CD4-positive, alpha-beta T cell (primary cell): ENCODE measurements around the gene THEMIS. TPM values are rescaled to one million over a fixed set of nuclear protein-coding genes. Genes with fewer than 3 reads are reported as not detected.

Experiments
- ATAC-seq: fragments of 200-7000 bp; cut with Tn5 transposase; one replicate; pipeline ENCODE4 v1.10.0; 2022; ENCODE audit warnings: mild to moderate bottlenecking; ENCODE audit not compliant: poor library complexity
- CTCF ChIA-PET: fragments of 350-600 bp; sonication (Branson Sonifier 250); formaldehyde crosslinking; loops from one replicate; lab custom pipeline; 2021; ENCODE audit warnings: antibody characterized with exemption, inconsistent platforms; lab: Charles Lee
- POLR2A ChIA-PET: fragments of 350-600 bp; sonication (Branson Sonifier 250); formaldehyde crosslinking; loops from one replicate; lab custom pipeline; 2021; ENCODE audit warnings: antibody characterized with exemption, inconsistent platforms; lab: Charles Lee
- DNase-seq, 14 experiments: peaks; one replicate each; pipeline ENCODE4 v3.0.0-alpha.2; 2013 to 2020; ENCODE audit warnings: mixed read lengths in 2 of 14
- H3K27ac ChIP-seq, 2 donors: one replicate each; pipeline versions ENCODE4 v1.5.1 to v1.7.0; 2013; ENCODE audit warnings: low read length in 2 of 2, low read depth in 1 of 2, mild to moderate bottlenecking in 1 of 2
- H3K27me3 ChIP-seq, 2 experiments: 1 replicate in 1 of 2; 2 replicates in 1 of 2; pipeline versions ENCODE4 v1.6.1 to v1.7.0; 2013; ENCODE audit warnings: low read length in 2 of 2, control low read depth in 1 of 2, mild to moderate bottlenecking in 1 of 2, moderate library complexity in 1 of 2; ENCODE audit not compliant: insufficient read depth in 2 of 2, control insufficient read depth in 1 of 2
- H3K36me3 ChIP-seq: one replicate; pipeline ENCODE4 v1.6.1; 2013; ENCODE audit warnings: low read length, control low read depth; ENCODE audit not compliant: insufficient read depth
- H3K4me1 ChIP-seq: one replicate; pipeline ENCODE4 v1.6.1; 2013; ENCODE audit warnings: low read length, control low read depth; ENCODE audit not compliant: insufficient read depth
- H3K4me3 ChIP-seq: one replicate; pipeline ENCODE4 v1.5.1; 2013; ENCODE audit warnings: mild to moderate bottlenecking, low read length, moderate library complexity
- H3K9me3 ChIP-seq, 2 experiments: 1 replicate in 1 of 2; 2 replicates in 1 of 2; pipeline versions ENCODE4 v1.6.1 to v1.7.0; 2013; ENCODE audit warnings: low read length in 2 of 2, mild to moderate bottlenecking in 2 of 2, control low read depth in 1 of 2, moderate library complexity in 1 of 2; ENCODE audit not compliant: control insufficient read depth in 1 of 2, insufficient read depth in 1 of 2
- H3K27ac Mint-ChIP-seq: one replicate; pipeline ENCODE4 v1.8.0; 2020; ENCODE audit warnings: mixed read lengths
- H3K27me3 Mint-ChIP-seq: one replicate; pipeline ENCODE4 v1.8.0; 2021; ENCODE audit warnings: mixed read lengths
- H3K36me3 Mint-ChIP-seq: one replicate; pipeline ENCODE4 v1.8.0; 2021; ENCODE audit warnings: low read depth, mixed read lengths
- H3K4me1 Mint-ChIP-seq: one replicate; pipeline ENCODE4 v1.8.0; 2021; ENCODE audit warnings: low read depth, mixed read lengths
- H3K4me3 Mint-ChIP-seq: one replicate; pipeline ENCODE4 v1.8.0; 2020; ENCODE audit warnings: mild to moderate bottlenecking, mixed read lengths
- H3K9me3 Mint-ChIP-seq: one replicate; pipeline ENCODE4 v1.8.0; 2020; ENCODE audit warnings: mixed read lengths
- CTCF ChIP-seq: fragments of 200-600 bp; IDR thresholded peaks from one replicate; pipeline ENCODE4 v1.8.0; 2022; ENCODE audit warnings: antibody characterized with exemption, mild to moderate bottlenecking
- intact Hi-C, 2 experiments: fragments of 100-400 bp; cut with DNase I in 1 of 2; cut with micrococcal nuclease in 1 of 2; formaldehyde crosslinking; loops; one replicate each; pipeline versions ENCODE4 v1.15.1 to v1.9.0; 2023 to 2025; cut with DNase I, micrococcal nuclease
- total RNA-seq, 174 experiments: library from RNA in 2 of 174; stranded (reverse) in 2 of 174; gene quantifications; one replicate each; pipeline ENCODE4 v1.2.3 and lab custom pipeline; 2021 to 2026

The THEMIS gene
- total RNA-seq, 2 experiments from 2014 or later: 25.0 to 25.3 TPM

GRCh38 chr6:127912914-127913313 is 12.1 kb upstream of the THEMIS start:
- H3K4me3 Mint-ChIP-seq: no peak overlapping the region
- ChIA-PET POLR2A (interaction anchor here (1.0 kb wide), 1 partner anchor 9 kb away, joined by 4 read pairs; no protein-coding TSS in a partner anchor), CTCF (no interaction called here)
- H3K27me3 ChIP-seq: no peaks in the 10 kb centered on the region
- no peak overlapping the region for H3K4me3 ChIP-seq
- peaks cover 3% of the 10 kb centered on the region for H3K9me3 Mint-ChIP-seq
- H3K9me3 ChIP-seq: no peaks in the 10 kb centered on the region
- intact Hi-C loops: loop anchor here in 1 of 2 experiments (5.0 kb wide), 1 partner anchor 51 kb away; no protein-coding TSS in a partner anchor
- peaks cover 18% of the 10 kb centered on the region for H3K36me3 ChIP-seq
- peaks cover 12% of the 10 kb centered on the region for H3K4me1 ChIP-seq
- ATAC-seq (no peak), DNase-seq (no peak)
- no peaks in the 10 kb centered on the region for H3K27me3 Mint-ChIP-seq
- TF ChIP-seq CTCF: no peak
- no peak overlapping the region for H3K27ac Mint-ChIP-seq
- peaks cover 72% of the 10 kb centered on the region for H3K4me1 Mint-ChIP-seq
- peaks cover 52% of the 10 kb centered on the region for H3K36me3 Mint-ChIP-seq
- H3K27ac ChIP-seq: no peak overlapping the region

- peaks cover 10% of the 10 kb centered on the region for H3K4me1 ChIP-seq
- H3K36me3 ChIP-seq: peaks cover 18% of the 10 kb centered on the region
- peak overlapping the region; percentile 62 for H3K4me3 ChIP-seq
- peak overlapping the region; percentile 86 for H3K4me3 Mint-ChIP-seq
- no peaks in the 10 kb centered on the region for H3K9me3 ChIP-seq
- peak in 5 of 14 experiments; percentile 10 to 67 (median 53) for DNase-seq
- H3K36me3 Mint-ChIP-seq: peaks cover 63% of the 10 kb centered on the region
- POLR2A ChIA-PET: interaction anchor here (0.7 to 3.8 kb wide), 14 partner anchors 9 to 78 kb away, joined by 3 to 45 read pairs (median 4); no protein-coding TSS in a partner anchor
- peak overlapping the region in 1 of 2 donors; percentile 79 for H3K27ac ChIP-seq
- CTCF ChIA-PET: interaction anchor here (1.0 to 1.6 kb wide), 8 partner anchors 9 to 392 kb away, joined by 3 to 7 read pairs (median 4); no protein-coding TSS in a partner anchor
- TF ChIP-seq CTCF: no peak
- intact Hi-C loops: no loop called here
- ATAC-seq: peak; percentile 75
- peaks cover 71% of the 10 kb centered on the region for H3K4me1 Mint-ChIP-seq
- peaks cover 3% of the 10 kb centered on the region for H3K9me3 Mint-ChIP-seq
- H3K27me3 ChIP-seq: no peaks in the 10 kb centered on the region
- H3K27me3 Mint-ChIP-seq: no peaks in the 10 kb centered on the region
- peak overlapping the region; percentile 94 for H3K27ac Mint-ChIP-seq
Measured at GRCh38 chr6:127907960-127908640, 7.2 kb upstream of the THEMIS start.

- Histone ChIP-seq H3K27ac (no peak overlapping the region), H3K9me3 (no peaks in the 10 kb centered on the region), H3K4me3 (no peak overlapping the region), H3K27me3 (no peaks in the 10 kb centered on the region), H3K36me3 (peaks cover 2% of the 10 kb centered on the region), H3K4me1 (peaks cover 13% of the 10 kb centered on the region)
- ChIA-PET CTCF (interaction anchor here (1.0 to 1.2 kb wide), 2 partner anchors 11 to 16 kb away, joined by 3 read pairs; no protein-coding TSS in a partner anchor), POLR2A (interaction anchor here (0.9 to 7.0 kb wide), 3 partner anchors 10 to 28 kb away, joined by 3 to 81 read pairs (median 4); no protein-coding TSS in a partner anchor)
- Mint-ChIP-seq H3K4me3 (peak overlapping the region; percentile 2), H3K27me3 (no peaks in the 10 kb centered on the region), H3K9me3 (no peaks in the 10 kb centered on the region), H3K27ac (peak overlapping the region; percentile 72), H3K36me3 (peaks cover 46% of the 10 kb centered on the region), H3K4me1 (peaks cover 72% of the 10 kb centered on the region)
- DNase-seq (no peak), ATAC-seq (no peak)
- intact Hi-C loops: loop anchor here in 1 of 2 experiments (5.0 kb wide), 2 partner anchors 33 to 48 kb away; no protein-coding TSS in a partner anchor
- TF ChIP-seq CTCF: no peak
Measured at GRCh38 chr6:127904160-127904559, 3.3 kb upstream of the THEMIS start.
